GM12878 (cell line): ENCODE measurements around the gene SEZ6L2. TPM values are rescaled to one million over a fixed set of nuclear protein-coding genes. Genes with fewer than 3 reads are reported as not detected.

Experiments
- ATAC-seq: fragments of 200-7000 bp; cut with Tn5 transposase; 3 replicates; pipeline ENCODE4 v1.9.1; 2020; ENCODE audit warnings: mild to moderate bottlenecking, moderate library complexity
- BruUV-seq: library from RNA; stranded (reverse); fragments of 400-500 nt; replicated peaks from 2 replicates; lab custom pipeline; 2021; lab: Mats Ljungman, UMichigan
- CTCF ChIA-PET: fragments of 300-600 bp; sonication (Branson Sonifier 250); formaldehyde crosslinking; extraction: SDS; loops from one replicate; lab custom pipeline; 2021; ENCODE audit warnings: inconsistent platforms; lab: Yijun Ruan, JAX
- POLR2A ChIA-PET: fragments of 350-600 bp; formaldehyde crosslinking; extraction: SDS; loops from one replicate; lab custom pipeline; 2021; ENCODE audit warnings: inconsistent platforms; lab: Charles Lee
- RAD21 ChIA-PET: fragments of 300-600 bp; sonication (Branson Sonifier 250); formaldehyde crosslinking; loops from one replicate; lab custom pipeline; 2023; ENCODE audit warnings: antibody characterized with exemption; ENCODE audit not compliant: unreplicated experiment; lab: Charles Lee
- SMC1A ChIA-PET: fragments of 300-600 bp; sonication (Branson Sonifier 250); formaldehyde crosslinking; loops from one replicate; lab custom pipeline; 2023; ENCODE audit not compliant: unreplicated experiment, uncharacterized antibody; lab: Charles Lee
- DNase-seq: peaks from one replicate; pipeline ENCODE4 v3.0.0-alpha.2; 2011; ENCODE audit warnings: low read depth, low spot score
- FAIRE-seq: peaks from 3 replicates; lab custom pipeline; 2011; peaks lifted over from hg19 to GRCh38; lab: Jason Lieb, UNC
- H2AFZ ChIP-seq: 2 replicates; pipeline ENCODE4 v1.6.0; 2011; ENCODE audit warnings: low read depth, low read length, control low read depth; ENCODE audit not compliant: control insufficient read depth
- H3K27ac ChIP-seq: 2 replicates; pipeline ENCODE4 v1.5.1; 2011; ENCODE audit warnings: control low read depth; ENCODE audit not compliant: control insufficient read depth, insufficient read depth
- H3K27me3 ChIP-seq, 2 experiments: replicated peaks in 1 of 2; 2 replicates each; pipeline versions ENCODE4 v1.6.0 to v1.6.1; 2011; ENCODE audit warnings: low read length in 1 of 2; ENCODE audit not compliant: control insufficient read depth in 2 of 2, insufficient read depth in 2 of 2
- H3K36me3 ChIP-seq, 2 experiments: 2 replicates each; pipeline ENCODE4 v1.5.1; 2011; ENCODE audit warnings: low read length in 1 of 2; ENCODE audit not compliant: control insufficient read depth in 2 of 2, insufficient read depth in 2 of 2
- H3K4me1 ChIP-seq: 2 replicates; pipeline ENCODE4 v1.6.1; 2011; ENCODE audit warnings: mild to moderate bottlenecking, low read length, moderate library complexity, mixed read lengths; ENCODE audit not compliant: control insufficient read depth, insufficient read depth
- H3K4me2 ChIP-seq: 2 replicates; pipeline ENCODE4 v1.6.0; 2011; ENCODE audit warnings: control low read depth; ENCODE audit not compliant: control insufficient read depth, insufficient read depth
- H3K4me3 ChIP-seq: fragments of 200-600 bp; sonication (generic); 2 replicates; pipeline ENCODE4 v1.5.1; 2016
- H3K79me2 ChIP-seq: 2 replicates; pipeline ENCODE4 v1.6.0; 2011; ENCODE audit warnings: low read length; ENCODE audit not compliant: control insufficient read depth, insufficient read depth
- H3K9ac ChIP-seq: 2 replicates; pipeline ENCODE4 v1.8.0; 2011; ENCODE audit warnings: low read length, control low read depth, mixed read lengths; ENCODE audit not compliant: control insufficient read depth, insufficient read depth
- H3K9me3 ChIP-seq: replicated peaks from 3 replicates; pipeline ENCODE4 v1.5.1; 2011; ENCODE audit warnings: mild to moderate bottlenecking, low read length; ENCODE audit not compliant: control insufficient read depth, insufficient read depth
- H4K20me1 ChIP-seq: 2 replicates; pipeline ENCODE4 v1.6.0; 2011; ENCODE audit not compliant: control insufficient read depth, insufficient read depth
- ATF7 ChIP-seq: fragments of 450-650 bp; IDR thresholded peaks from 2 replicates; pipeline ENCODE4 v1.6.1; 2016; ENCODE audit warnings: low read depth, mild to moderate bottlenecking
- BACH1 ChIP-seq: fragments of 450-650 bp; IDR thresholded peaks from 2 replicates; pipeline ENCODE4 v1.6.1; 2017; ENCODE audit warnings: mild to moderate bottlenecking, borderline replicate concordance
- BMI1 ChIP-seq: fragments of 450-650 bp; IDR thresholded peaks from 2 replicates; pipeline ENCODE4 v1.6.1; 2016; ENCODE audit warnings: mild to moderate bottlenecking, moderate library complexity, borderline replicate concordance
- DPF2 ChIP-seq: fragments of 450-650 bp; IDR thresholded peaks from 2 replicates; pipeline ENCODE4 v1.6.1; 2017; ENCODE audit warnings: mild to moderate bottlenecking
- FOXK2 ChIP-seq: fragments of 450-650 bp; IDR thresholded peaks from 2 replicates; pipeline ENCODE4 v1.6.1; 2017; ENCODE audit warnings: mild to moderate bottlenecking, moderate library complexity
- HDAC6 ChIP-seq: fragments of 200-600 bp; sonication (generic); IDR thresholded peaks from one replicate; pipeline ENCODE4 v1.8.0; 2017; ENCODE audit warnings: antibody characterized with exemption; ENCODE audit not compliant: unreplicated experiment
- HDGF ChIP-seq: fragments of 450-650 bp; IDR thresholded peaks from 2 replicates; pipeline ENCODE4 v1.6.1; 2016; ENCODE audit warnings: antibody characterized with exemption
- IRF4 ChIP-seq: IDR thresholded peaks from 2 replicates; pipeline ENCODE4 v1.6.1; 2011; ENCODE audit warnings: low read depth, low read length
- POLR2AphosphoS5 ChIP-seq: IDR thresholded peaks from 2 replicates; pipeline ENCODE4 v1.6.1; 2011; ENCODE audit warnings: mild to moderate bottlenecking, low read length, inconsistent platforms
- SMARCA5 ChIP-seq: fragments of 450-650 bp; IDR thresholded peaks from 2 replicates; pipeline ENCODE4 v1.6.1; 2017; ENCODE audit warnings: mild to moderate bottlenecking
- SUPT20H ChIP-seq: IDR thresholded peaks from 2 replicates; pipeline ENCODE4 v1.6.1; 2011; ENCODE audit warnings: low read depth, mild to moderate bottlenecking, low read length, moderate library complexity, borderline replicate concordance; ENCODE audit not compliant: control insufficient read depth
- WGBS: methylation state at CpG from one replicate; pipeline ENCODE4 v1.1.6; 2016; ENCODE audit warnings: low lambda C conversion rate; ENCODE audit not compliant: insufficient replicate concordance, insufficient coverage; ENCODE audit errors: missing lambda C conversion rate; 5-methylcytosine and 5-hydroxymethylcytosine counted together
- in situ Hi-C: fragments of 300-500 bp; cut with MboI; formaldehyde crosslinking; loops from 9 replicates; pipeline ENCODE4 v1.14.3; 2018; ENCODE audit warnings: mixed read lengths
- intact Hi-C: fragments of 100-400 bp; cut with micrococcal nuclease; formaldehyde crosslinking; loops from one replicate; pipeline ENCODE4 v1.14.2; 2022; ENCODE audit not compliant: unreplicated experiment
- polyA plus RNA-seq, 11 experiments: library from polyadenylated mRNA; depleted of rRNA in 4 of 11; unstranded in 6 of 11; stranded (reverse) in 5 of 11; fragments of >200 nt; fragmentation: Nextera tagmentation in 4 of 11; fragmentation: Illumina TruSeq in 1 of 11; extraction: Ambion mirVana in 4 of 11; extraction: Trizol in 1 of 11; gene quantifications; 1 replicate in 1 of 11; 2 replicates in 10 of 11; pipeline versions ENCODE4 v1.2.1 to v1.2.3, GENCODE V29; 2011 to 2016; ENCODE audit warnings: inconsistent platforms in 2 of 11, missing spikeins in 2 of 11, low read depth in 1 of 11
- total RNA-seq, 4 experiments: library from RNA; depleted of rRNA in 3 of 4; stranded (reverse); fragments of >200 nt in 3 of 4; fragmentation: Illumina TruSeq in 1 of 4; extraction: Trizol in 1 of 4; gene quantifications; 2 replicates each; pipeline versions ENCODE4 v1.2.1 to v1.2.3, GENCODE V29; 2013 to 2021
- TF ChIP-seq, protein P1 (sequence below): fragments of 450-650 bp; IDR thresholded peaks from 2 replicates; pipeline ENCODE4 v1.6.1; 2017; ENCODE audit warnings: mild to moderate bottlenecking
- TF ChIP-seq, protein P2 (sequence below): fragments of 450-650 bp; IDR thresholded peaks from 2 replicates; pipeline ENCODE4 v1.6.1; 2014; ENCODE audit warnings: mild to moderate bottlenecking
- TF ChIP-seq, protein P3 (sequence below): IDR thresholded peaks from 2 replicates; pipeline ENCODE4 v1.6.1; 2011; ENCODE audit warnings: borderline replicate concordance, low read depth, mild to moderate bottlenecking, moderate library complexity, low read length; ENCODE audit not compliant: insufficient read depth, poor library complexity, severe bottlenecking
- TF ChIP-seq, protein P4 (sequence below): IDR thresholded peaks from 2 replicates; pipeline ENCODE4 v1.6.1; 2011; ENCODE audit warnings: borderline replicate concordance, low read depth, mild to moderate bottlenecking, moderate library complexity, mixed read lengths, low read length; ENCODE audit not compliant: insufficient read depth; ENCODE audit errors: extremely low read length

The SEZ6L2 gene
- total and polyA plus RNA-seq, 10 of the 15 experiments (the other 5 are each of a cell fraction or from before 2014, with no cell fraction given) = 0.06 to 0.49 TPM; not detected in 8

DNA sequence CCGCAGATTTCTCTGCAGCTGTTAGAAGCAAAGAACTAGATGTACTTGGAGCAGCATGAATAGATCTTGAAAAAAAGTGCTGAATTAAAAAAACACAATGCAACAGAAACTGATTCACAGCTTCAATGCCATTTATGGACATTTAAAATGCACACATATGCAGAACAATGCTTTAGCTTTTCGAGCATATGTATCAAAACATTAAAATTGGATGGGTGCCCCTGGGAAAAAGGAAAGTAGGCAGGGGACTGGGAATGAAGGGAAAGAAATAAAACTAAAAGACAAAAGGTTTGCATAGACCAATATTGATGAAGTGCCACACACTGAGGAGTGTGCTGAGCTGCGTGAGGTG, 21.7 kb upstream of the SEZ6L2 start:
- in situ Hi-C loops = no loop called here
- Histone ChIP-seq H3K4me1 (no peaks in the 10 kb centered on the region; the same call in 1 of the 2 replicates), H3K79me2 (peaks cover 11% of the 10 kb centered on the region)

More for the DNA sequence above, 21.7 kb upstream of the SEZ6L2 start:
- RAD21 ChIA-PET = interaction anchor here (0.7 kb wide), 1 partner anchor 52 kb away, joined by 3 read pairs; no protein-coding TSS in a partner anchor
- TF ChIP-seq ATF7 = no peak
- TF ChIP-seq HDAC6 = no peak
- no peak for TF ChIP-seq HDGF
- TF ChIP-seq DPF2 = no peak
- no peak for TF ChIP-seq SUPT20H
- TF ChIP-seq, protein P1, sequence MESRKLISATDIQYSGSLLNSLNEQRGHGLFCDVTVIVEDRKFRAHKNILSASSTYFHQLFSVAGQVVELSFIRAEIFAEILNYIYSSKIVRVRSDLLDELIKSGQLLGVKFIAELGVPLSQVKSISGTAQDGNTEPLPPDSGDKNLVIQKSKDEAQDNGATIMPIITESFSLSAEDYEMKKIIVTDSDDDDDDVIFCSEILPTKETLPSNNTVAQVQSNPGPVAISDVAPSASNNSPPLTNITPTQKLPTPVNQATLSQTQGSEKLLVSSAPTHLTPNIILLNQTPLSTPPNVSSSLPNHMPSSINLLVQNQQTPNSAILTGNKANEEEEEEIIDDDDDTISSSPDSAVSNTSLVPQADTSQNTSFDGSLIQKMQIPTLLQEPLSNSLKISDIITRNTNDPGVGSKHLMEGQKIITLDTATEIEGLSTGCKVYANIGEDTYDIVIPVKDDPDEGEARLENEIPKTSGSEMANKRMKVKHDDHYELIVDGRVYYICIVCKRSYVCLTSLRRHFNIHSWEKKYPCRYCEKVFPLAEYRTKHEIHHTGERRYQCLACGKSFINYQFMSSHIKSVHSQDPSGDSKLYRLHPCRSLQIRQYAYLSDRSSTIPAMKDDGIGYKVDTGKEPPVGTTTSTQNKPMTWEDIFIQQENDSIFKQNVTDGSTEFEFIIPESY = no peak
- no peak for TF ChIP-seq IRF4
- no peak for TF ChIP-seq BMI1
- TF ChIP-seq, protein P2, sequence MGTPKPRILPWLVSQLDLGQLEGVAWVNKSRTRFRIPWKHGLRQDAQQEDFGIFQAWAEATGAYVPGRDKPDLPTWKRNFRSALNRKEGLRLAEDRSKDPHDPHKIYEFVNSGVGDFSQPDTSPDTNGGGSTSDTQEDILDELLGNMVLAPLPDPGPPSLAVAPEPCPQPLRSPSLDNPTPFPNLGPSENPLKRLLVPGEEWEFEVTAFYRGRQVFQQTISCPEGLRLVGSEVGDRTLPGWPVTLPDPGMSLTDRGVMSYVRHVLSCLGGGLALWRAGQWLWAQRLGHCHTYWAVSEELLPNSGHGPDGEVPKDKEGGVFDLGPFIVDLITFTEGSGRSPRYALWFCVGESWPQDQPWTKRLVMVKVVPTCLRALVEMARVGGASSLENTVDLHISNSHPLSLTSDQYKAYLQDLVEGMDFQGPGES = no peak
- TF ChIP-seq, protein P3, sequence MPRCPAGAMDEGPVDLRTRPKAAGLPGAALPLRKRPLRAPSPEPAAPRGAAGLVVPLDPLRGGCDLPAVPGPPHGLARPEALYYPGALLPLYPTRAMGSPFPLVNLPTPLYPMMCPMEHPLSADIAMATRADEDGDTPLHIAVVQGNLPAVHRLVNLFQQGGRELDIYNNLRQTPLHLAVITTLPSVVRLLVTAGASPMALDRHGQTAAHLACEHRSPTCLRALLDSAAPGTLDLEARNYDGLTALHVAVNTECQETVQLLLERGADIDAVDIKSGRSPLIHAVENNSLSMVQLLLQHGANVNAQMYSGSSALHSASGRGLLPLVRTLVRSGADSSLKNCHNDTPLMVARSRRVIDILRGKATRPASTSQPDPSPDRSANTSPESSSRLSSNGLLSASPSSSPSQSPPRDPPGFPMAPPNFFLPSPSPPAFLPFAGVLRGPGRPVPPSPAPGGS = no peak
- TF ChIP-seq, protein P4, sequence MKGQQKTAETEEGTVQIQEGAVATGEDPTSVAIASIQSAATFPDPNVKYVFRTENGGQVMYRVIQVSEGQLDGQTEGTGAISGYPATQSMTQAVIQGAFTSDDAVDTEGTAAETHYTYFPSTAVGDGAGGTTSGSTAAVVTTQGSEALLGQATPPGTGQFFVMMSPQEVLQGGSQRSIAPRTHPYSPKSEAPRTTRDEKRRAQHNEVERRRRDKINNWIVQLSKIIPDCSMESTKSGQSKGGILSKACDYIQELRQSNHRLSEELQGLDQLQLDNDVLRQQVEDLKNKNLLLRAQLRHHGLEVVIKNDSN = no peak
- TF ChIP-seq FOXK2 = no peak
- no peak for TF ChIP-seq BACH1
- TF ChIP-seq SMARCA5 = no peak
- no peak for TF ChIP-seq POLR2AphosphoS5
- TF ChIP-seq, all 136 proteins: peak for 0
- FAIRE-seq = no peak
- H3K27ac ChIP-seq = no peak overlapping the region
- H4K20me1 ChIP-seq = no peaks in the 10 kb centered on the region
- ChIA-PET SMC1A (interaction anchor here (1.0 to 1.1 kb wide), 2 partner anchors 40 to 55 kb away, joined by 3 to 4 read pairs; no protein-coding TSS in a partner anchor), POLR2A (no interaction called here), CTCF (interaction anchor here (0.9 kb wide), 1 partner anchor 52 kb away, joined by 4 read pairs; no protein-coding TSS in a partner anchor)
- ATAC-seq = no peak
- no peaks in the 10 kb centered on the region for H3K9me3 ChIP-seq
- intact Hi-C loops = loop anchor here (10.0 kb wide), 1 partner anchor 56 kb away; the partner anchor contains the start of gene CDIPT
- H3K4me2 ChIP-seq = no peak overlapping the region
- H2AFZ ChIP-seq = no peak overlapping the region
- no peak overlapping the region for H3K9ac ChIP-seq
- no peak for DNase-seq
- H3K27me3 ChIP-seq = no peaks in the 10 kb centered on the region
- peaks cover 0 to 9% of the 10 kb centered on the region in 2 experiments; a peak in 3 of 4 replicates for H3K36me3 ChIP-seq
- BruUV-seq = no TSS peak
- H3K4me3 ChIP-seq = no peak overlapping the region
- WGBS = 95% methylated on average over 3 of the region's 3 CpGs
